SU-DHL-6 (cell line): ENCODE measurements around the gene BUD23.

Experiments
- H2AFZ ChIP-seq: fragments of 200-600 bp; sonication (generic); 2 replicates; pipeline ENCODE4 v1.6.1; 2014; ENCODE audit warnings: low read depth, mild to moderate bottlenecking, moderate library complexity, mixed read lengths, antibody characterized with exemption, low read length; ENCODE audit not compliant: severe bottlenecking
- H3F3A ChIP-seq: fragments of 200-600 bp; shearing (Covaris generic); 2 replicates; pipeline ENCODE4 v1.6.0; 2016; ENCODE audit warnings: antibody characterized with exemption, mild to moderate bottlenecking; ENCODE audit not compliant: insufficient read depth
- H3K27ac ChIP-seq: fragments of 200-600 bp; sonication (generic); 2 replicates; pipeline ENCODE4 v1.5.1; 2016; ENCODE audit warnings: low read depth, mild to moderate bottlenecking, low read length, moderate library complexity, mixed read lengths
- H3K27me3 ChIP-seq: fragments of 200-600 bp; sonication (generic), shearing (Covaris generic); 2 replicates; pipeline ENCODE4 v1.6.0; 2014; ENCODE audit warnings: mild to moderate bottlenecking, low read length
- H3K36me3 ChIP-seq: fragments of 200-600 bp; sonication (generic); 2 replicates; pipeline ENCODE4 v1.6.1; 2014; ENCODE audit warnings: mild to moderate bottlenecking, low read length, mixed read lengths
- H3K4me2 ChIP-seq: fragments of 300-600, 200-600 bp; shearing (Covaris generic), sonication (generic); 2 replicates; pipeline ENCODE4 v1.6.0; 2014; ENCODE audit warnings: low read length, low read depth, mild to moderate bottlenecking; ENCODE audit not compliant: poor library complexity, severe bottlenecking
- H3K4me3 ChIP-seq: fragments of 200-600 bp; sonication (generic); 2 replicates; pipeline ENCODE4 v1.5.1; 2014; ENCODE audit warnings: antibody characterized with exemption, low read length, mild to moderate bottlenecking, mixed read lengths; ENCODE audit not compliant: insufficient read depth, poor library complexity, severe bottlenecking
- H3K79me2 ChIP-seq: fragments of 200-600 bp; sonication (generic); 2 replicates; pipeline ENCODE4 v1.6.1; 2014; ENCODE audit warnings: mild to moderate bottlenecking, low read length, moderate library complexity; ENCODE audit not compliant: insufficient read depth
- H3K9ac ChIP-seq: fragments of 200-600 bp; sonication (generic); 2 replicates; pipeline ENCODE4 v1.7.0; 2014; ENCODE audit warnings: mild to moderate bottlenecking, low read length
- H3K9me2 ChIP-seq: fragments of 200-600 bp; sonication (generic); replicated peaks from 2 replicates; pipeline ENCODE4 v1.6.1; 2014; ENCODE audit warnings: low read length; ENCODE audit not compliant: insufficient read depth
- H3K9me3 ChIP-seq: fragments of 200-600 bp; sonication (generic); 2 replicates; pipeline ENCODE4 v1.6.1; 2014; ENCODE audit warnings: low read length, mixed read lengths; ENCODE audit not compliant: insufficient read depth
- H4K20me1 ChIP-seq: fragments of 200-600 bp; sonication (generic); 2 replicates; pipeline ENCODE4 v1.6.1; 2014; ENCODE audit warnings: low read depth, mild to moderate bottlenecking, antibody characterized with exemption, low read length, moderate library complexity, mixed read lengths
- CTCF ChIP-seq: fragments of 200-600 bp; sonication (generic); IDR thresholded peaks from one replicate; pipeline ENCODE4 v1.5.1; 2017; ENCODE audit warnings: antibody characterized with exemption, mild to moderate bottlenecking, low read length, moderate library complexity; ENCODE audit not compliant: insufficient read depth, poor library complexity, severe bottlenecking
- EZH2phosphoT487 ChIP-seq: fragments of 200-600 bp; sonication (generic), shearing (Covaris generic); conservative IDR thresholded peaks from 2 replicates; pipeline ENCODE4 v1.6.1; 2018; ENCODE audit warnings: mild to moderate bottlenecking, antibody characterized with exemption, low read length, moderate library complexity, mixed read lengths

Gene BUD23

GRCh38 chr7:73722785-73723184, 39.4 kb downstream of the BUD23 start:
- Histone ChIP-seq H2AFZ (no peak overlapping the region), H4K20me1 (0 out of 2 replicates have a peak, but pooled peaks cover 2% of the 10 kb centered on the region), H3K4me2 (no peak overlapping the region), H3K79me2 (no peaks in the 10 kb centered on the region), H3K36me3 (no peaks in the 10 kb centered on the region), H3K9me3 (no peaks in the 10 kb centered on the region), H3K4me3 (no peak overlapping the region), H3K27me3 (no peaks in the 10 kb centered on the region), H3K9me2 (no peaks in the 10 kb centered on the region), H3K27ac (no peak overlapping the region), H3K9ac (no peak overlapping the region), H3F3A (no peaks in the 10 kb centered on the region)
- TF ChIP-seq CTCF (no peak), EZH2phosphoT487 (no peak)

GRCh38 chr7:73723813-73724212, 40.4 kb downstream of the BUD23 start:
- H3K9me2 ChIP-seq: no peaks in the 10 kb centered on the region
- H4K20me1 ChIP-seq: no peaks in the 10 kb centered on the region
- no peaks in the 10 kb centered on the region for H3K36me3 ChIP-seq
- H3K4me2 ChIP-seq: no peak overlapping the region
- no peak overlapping the region for H3K27ac ChIP-seq
- no peaks in the 10 kb centered on the region for H3K9me3 ChIP-seq
- no peak overlapping the region for H3K4me3 ChIP-seq
- TF ChIP-seq CTCF (no peak), EZH2phosphoT487 (no peak)
- no peaks in the 10 kb centered on the region for H3K27me3 ChIP-seq
- no peaks in the 10 kb centered on the region for H3F3A ChIP-seq
- H3K79me2 ChIP-seq: no peaks in the 10 kb centered on the region
- no peak overlapping the region for H2AFZ ChIP-seq
- no peak overlapping the region for H3K9ac ChIP-seq

- Histone ChIP-seq H3K27me3 (no peaks in the 10 kb centered on the region), H3K9ac (no peak overlapping the region), H3K4me2 (no peak overlapping the region), H3K9me3 (no peaks in the 10 kb centered on the region), H3K79me2 (no peaks in the 10 kb centered on the region), H3K4me3 (no peak overlapping the region), H2AFZ (no peak overlapping the region), H4K20me1 (no peaks in the 10 kb centered on the region), H3K27ac (no peak overlapping the region), H3F3A (no peaks in the 10 kb centered on the region), H3K9me2 (no peaks in the 10 kb centered on the region), H3K36me3 (no peaks in the 10 kb centered on the region)
- no peak for TF ChIP-seq CTCF
- TF ChIP-seq EZH2phosphoT487: no peak
Observed at GRCh38 chr7:73726083-73726466, 42.7 kb downstream of the BUD23 start.

- no peak overlapping the region for H3K4me3 ChIP-seq
- H3F3A ChIP-seq: no peaks in the 10 kb centered on the region
- H2AFZ ChIP-seq: no peak overlapping the region
- no peak for TF ChIP-seq CTCF
- no peak for TF ChIP-seq EZH2phosphoT487
- no peaks in the 10 kb centered on the region for H3K9me2 ChIP-seq
- no peak overlapping the region for H3K27ac ChIP-seq
- H4K20me1 ChIP-seq: no peaks in the 10 kb centered on the region
- H3K9me3 ChIP-seq: no peaks in the 10 kb centered on the region
- no peak overlapping the region for H3K9ac ChIP-seq
- no peaks in the 10 kb centered on the region for H3K36me3 ChIP-seq
- H3K79me2 ChIP-seq: no peaks in the 10 kb centered on the region
- no peaks in the 10 kb centered on the region for H3K27me3 ChIP-seq
- no peak overlapping the region for H3K4me2 ChIP-seq
Observed at GRCh38 chr7:73727952-73728351, 44.6 kb downstream of the BUD23 start.
